Measurements from ENCODE around the gene NAGS. TPM values are rescaled to one million over a fixed set of nuclear protein-coding genes. Genes with fewer than 3 reads are reported as not detected.
"Not testable (repeated sequence)": the region's sequence is repeated elsewhere in the genome, so short reads cannot be mapped to it uniquely, and the experiment has no call there.

NAGS gene
- total RNA-seq, 1 donor from 2014 or later = 1.0 TPM

DNA sequence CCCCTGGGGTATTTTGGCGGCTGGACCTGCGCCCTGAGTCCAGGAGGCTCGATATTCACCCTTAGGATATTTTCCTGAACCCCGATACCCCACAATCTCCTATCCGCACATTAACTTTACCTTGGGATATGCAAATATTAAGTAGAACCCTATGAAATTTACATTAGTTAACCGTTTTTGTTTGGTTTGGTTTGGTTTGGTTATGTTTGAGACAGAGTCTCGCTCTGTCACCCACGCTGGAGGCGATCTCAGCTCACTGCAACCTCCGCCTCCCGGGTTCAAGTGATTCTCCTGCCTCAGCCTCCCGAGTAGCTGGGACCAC lies 9.3 kb upstream of the NAGS start:
- H3K4me1 ChIP-seq (ENCODE audit: insufficient read depth, low read length) = peaks cover 8% of the 10 kb centered on the region
- H3K4me3 Mint-ChIP-seq (ENCODE audit: unreplicated experiment) = no peak overlapping the region
- peaks cover 2% of the 10 kb centered on the region for H3K36me3 Mint-ChIP-seq (ENCODE audit: low read depth, unreplicated experiment)
- H3K9ac ChIP-seq (ENCODE audit: low read length) = no peak overlapping the region
- H2AFZ ChIP-seq (ENCODE audit: low read depth, low read length) = no peak overlapping the region
- H3K4me1 Mint-ChIP-seq (ENCODE audit: low read depth, unreplicated experiment) = peaks cover 4% of the 10 kb centered on the region
- H3K9me3 ChIP-seq (ENCODE audit: insufficient read depth, low read depth, low read length) = no peaks in the 10 kb centered on the region
- DNase-seq (ENCODE audit: low read depth) (no peak), FAIRE-seq (no peak)
- no peak overlapping the region for H3K27ac ChIP-seq (ENCODE audit: low read depth, low read length)
- peaks cover 9% of the 10 kb centered on the region for H3K27me3 ChIP-seq (ENCODE audit: insufficient read depth, low read length)
- TF ChIP-seq, protein P1, sequence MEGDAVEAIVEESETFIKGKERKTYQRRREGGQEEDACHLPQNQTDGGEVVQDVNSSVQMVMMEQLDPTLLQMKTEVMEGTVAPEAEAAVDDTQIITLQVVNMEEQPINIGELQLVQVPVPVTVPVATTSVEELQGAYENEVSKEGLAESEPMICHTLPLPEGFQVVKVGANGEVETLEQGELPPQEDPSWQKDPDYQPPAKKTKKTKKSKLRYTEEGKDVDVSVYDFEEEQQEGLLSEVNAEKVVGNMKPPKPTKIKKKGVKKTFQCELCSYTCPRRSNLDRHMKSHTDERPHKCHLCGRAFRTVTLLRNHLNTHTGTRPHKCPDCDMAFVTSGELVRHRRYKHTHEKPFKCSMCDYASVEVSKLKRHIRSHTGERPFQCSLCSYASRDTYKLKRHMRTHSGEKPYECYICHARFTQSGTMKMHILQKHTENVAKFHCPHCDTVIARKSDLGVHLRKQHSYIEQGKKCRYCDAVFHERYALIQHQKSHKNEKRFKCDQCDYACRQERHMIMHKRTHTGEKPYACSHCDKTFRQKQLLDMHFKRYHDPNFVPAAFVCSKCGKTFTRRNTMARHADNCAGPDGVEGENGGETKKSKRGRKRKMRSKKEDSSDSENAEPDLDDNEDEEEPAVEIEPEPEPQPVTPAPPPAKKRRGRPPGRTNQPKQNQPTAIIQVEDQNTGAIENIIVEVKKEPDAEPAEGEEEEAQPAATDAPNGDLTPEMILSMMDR (IDR thresholded peaks at IDR 0.05; ENCODE audit: insufficient read depth, low read depth, low read length) = no peak
- no peak for TF ChIP-seq EZH2 (IDR thresholded peaks at IDR 0.05; ENCODE audit: insufficient read depth, low read length)
- peaks cover 12% of the 10 kb centered on the region for H3K27me3 Mint-ChIP-seq (ENCODE audit: low read depth, unreplicated experiment)
- H4K20me1 ChIP-seq (ENCODE audit: insufficient read depth, low read length) = no peaks in the 10 kb centered on the region
- H3K36me3 ChIP-seq (ENCODE audit: insufficient read depth, low read length) = no peaks in the 10 kb centered on the region
- peak overlapping the region; percentile 81 for H3K4me2 ChIP-seq (ENCODE audit: low read length)
- H3K4me3 ChIP-seq (ENCODE audit: insufficient read depth, low read depth, low read length) = no peak overlapping the region
- H3K9me3 Mint-ChIP-seq (ENCODE audit: unreplicated experiment) = no peaks in the 10 kb centered on the region
- no peaks in the 10 kb centered on the region for H3K79me2 ChIP-seq (ENCODE audit: insufficient read depth, low read length)
- no peak overlapping the region for H3K27ac Mint-ChIP-seq (ENCODE audit: unreplicated experiment)

DNA sequence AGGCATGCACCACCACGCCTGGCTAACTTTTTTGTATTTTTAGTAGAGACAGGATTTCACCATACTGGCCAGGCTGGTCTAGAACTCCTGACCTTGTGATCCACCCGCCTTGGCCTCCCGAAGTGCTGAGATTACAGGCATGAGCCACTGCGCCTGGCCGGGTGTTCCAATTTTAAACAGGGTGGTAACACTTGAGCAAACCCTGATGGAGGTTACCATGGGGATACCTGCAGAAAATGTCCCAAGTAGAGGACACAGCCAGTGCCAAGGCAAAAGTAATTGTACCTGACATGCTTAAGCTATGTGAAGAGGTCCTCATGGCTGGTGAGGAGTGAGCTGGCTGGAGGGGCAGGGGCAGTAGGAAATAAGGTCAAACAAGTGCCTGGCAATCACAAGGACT lies 7.2 kb upstream of the NAGS start:
- H4K20me1 ChIP-seq (ENCODE audit: insufficient read depth, low read length); FAIRE-seq; H2AFZ ChIP-seq (ENCODE audit: low read depth, low read length); H3K4me2 ChIP-seq (ENCODE audit: low read length); H3K9me3 Mint-ChIP-seq (ENCODE audit: unreplicated experiment); DNase-seq (ENCODE audit: low read depth); H3K36me3 Mint-ChIP-seq (ENCODE audit: low read depth, unreplicated experiment); H3K27ac ChIP-seq (ENCODE audit: low read depth, low read length); H3K27ac Mint-ChIP-seq (ENCODE audit: unreplicated experiment); H3K4me1 Mint-ChIP-seq (ENCODE audit: low read depth, unreplicated experiment); H3K4me3 Mint-ChIP-seq (ENCODE audit: unreplicated experiment); H3K79me2 ChIP-seq (ENCODE audit: insufficient read depth, low read length); H3K27me3 ChIP-seq (ENCODE audit: insufficient read depth, low read length); H3K36me3 ChIP-seq (ENCODE audit: insufficient read depth, low read length); H3K9ac ChIP-seq (ENCODE audit: low read length); H3K4me3 ChIP-seq (ENCODE audit: insufficient read depth, low read depth, low read length); H3K4me1 ChIP-seq (ENCODE audit: insufficient read depth, low read length); H3K9me3 ChIP-seq (ENCODE audit: insufficient read depth, low read depth, low read length): not testable (repeated sequence)
- H3K27me3 Mint-ChIP-seq (ENCODE audit: low read depth, unreplicated experiment) = peaks cover 18% of the 10 kb centered on the region

DNA sequence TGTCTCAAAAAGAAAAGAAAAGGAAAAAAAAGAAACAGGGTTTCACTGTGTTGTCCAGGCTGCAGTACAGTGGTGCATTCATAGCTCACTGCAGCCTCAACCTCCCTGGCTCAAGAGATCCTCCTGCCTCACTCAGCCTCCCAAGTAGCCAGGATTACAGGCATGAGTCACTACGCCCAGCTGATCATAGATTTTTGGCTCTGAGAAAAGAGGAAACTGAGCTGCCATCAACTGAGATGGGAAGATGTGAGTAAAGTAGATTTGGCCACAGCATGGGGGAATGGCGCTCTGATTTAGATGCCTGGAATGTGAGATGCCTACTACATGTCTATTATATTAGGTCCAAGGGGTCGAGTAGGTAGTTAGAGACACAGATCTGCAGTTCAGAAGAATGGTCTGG lies 5.9 kb upstream of the NAGS start:
- Histone ChIP-seq H3K27me3 (ENCODE audit: insufficient read depth, low read length) (peaks cover 9% of the 10 kb centered on the region), H2AFZ (ENCODE audit: low read depth, low read length) (no peak overlapping the region), H3K27ac (ENCODE audit: low read depth, low read length) (no peak overlapping the region), H3K9me3 (ENCODE audit: insufficient read depth, low read depth, low read length) (no peaks in the 10 kb centered on the region), H3K36me3 (ENCODE audit: insufficient read depth, low read length) (no peaks in the 10 kb centered on the region), H3K4me1 (ENCODE audit: insufficient read depth, low read length) (peaks cover 16% of the 10 kb centered on the region), H4K20me1 (ENCODE audit: insufficient read depth, low read length) (no peaks in the 10 kb centered on the region), H3K79me2 (ENCODE audit: insufficient read depth, low read length) (no peaks in the 10 kb centered on the region), H3K9ac (ENCODE audit: low read length) (no peak overlapping the region), H3K4me2 (ENCODE audit: low read length) (no peak overlapping the region), H3K4me3 (ENCODE audit: insufficient read depth, low read depth, low read length) (no peak overlapping the region)
- peaks cover 4% of the 10 kb centered on the region for H3K9me3 Mint-ChIP-seq (ENCODE audit: unreplicated experiment)
- H3K4me3 Mint-ChIP-seq (ENCODE audit: unreplicated experiment) = no peak overlapping the region
- peak; percentile 58 for DNase-seq (ENCODE audit: low read depth)
- no peak overlapping the region for H3K27ac Mint-ChIP-seq (ENCODE audit: unreplicated experiment)
- H3K36me3 Mint-ChIP-seq (ENCODE audit: low read depth, unreplicated experiment) = peaks cover 2% of the 10 kb centered on the region
- peaks cover 4% of the 10 kb centered on the region for H3K4me1 Mint-ChIP-seq (ENCODE audit: low read depth, unreplicated experiment)
- no peak for TF ChIP-seq EZH2 (IDR thresholded peaks at IDR 0.05; ENCODE audit: insufficient read depth, low read length)
- TF ChIP-seq, protein P1 (IDR thresholded peaks at IDR 0.05; ENCODE audit: insufficient read depth, low read depth, low read length) = no peak
- peaks cover 18% of the 10 kb centered on the region for H3K27me3 Mint-ChIP-seq (ENCODE audit: low read depth, unreplicated experiment)
- FAIRE-seq = peak; percentile 26

All from astrocyte (in vitro differentiated cells and primary cell).